Suppressor macrophage (primary cell): ENCODE data around the gene MYCL.

Experiments used
- DNase-seq, 4 experiments: peaks; one replicate each; pipeline ENCODE4 v3.0.0-alpha.2; 2020 to 2022
- total RNA-seq, 17 experiments: gene quantifications; one replicate each; lab custom pipeline; 2026; ENCODE audit warnings: mixed read lengths in 6 of 17, inconsistent platforms in 3 of 17; lab: John Stamatoyannopoulos, UW

The MYCL gene, protein sequence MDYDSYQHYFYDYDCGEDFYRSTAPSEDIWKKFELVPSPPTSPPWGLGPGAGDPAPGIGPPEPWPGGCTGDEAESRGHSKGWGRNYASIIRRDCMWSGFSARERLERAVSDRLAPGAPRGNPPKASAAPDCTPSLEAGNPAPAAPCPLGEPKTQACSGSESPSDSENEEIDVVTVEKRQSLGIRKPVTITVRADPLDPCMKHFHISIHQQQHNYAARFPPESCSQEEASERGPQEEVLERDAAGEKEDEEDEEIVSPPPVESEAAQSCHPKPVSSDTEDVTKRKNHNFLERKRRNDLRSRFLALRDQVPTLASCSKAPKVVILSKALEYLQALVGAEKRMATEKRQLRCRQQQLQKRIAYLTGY
- total RNA-seq = 0.05 to 18.2 (median 4.0) reads per million in 17 experiments

DNA sequence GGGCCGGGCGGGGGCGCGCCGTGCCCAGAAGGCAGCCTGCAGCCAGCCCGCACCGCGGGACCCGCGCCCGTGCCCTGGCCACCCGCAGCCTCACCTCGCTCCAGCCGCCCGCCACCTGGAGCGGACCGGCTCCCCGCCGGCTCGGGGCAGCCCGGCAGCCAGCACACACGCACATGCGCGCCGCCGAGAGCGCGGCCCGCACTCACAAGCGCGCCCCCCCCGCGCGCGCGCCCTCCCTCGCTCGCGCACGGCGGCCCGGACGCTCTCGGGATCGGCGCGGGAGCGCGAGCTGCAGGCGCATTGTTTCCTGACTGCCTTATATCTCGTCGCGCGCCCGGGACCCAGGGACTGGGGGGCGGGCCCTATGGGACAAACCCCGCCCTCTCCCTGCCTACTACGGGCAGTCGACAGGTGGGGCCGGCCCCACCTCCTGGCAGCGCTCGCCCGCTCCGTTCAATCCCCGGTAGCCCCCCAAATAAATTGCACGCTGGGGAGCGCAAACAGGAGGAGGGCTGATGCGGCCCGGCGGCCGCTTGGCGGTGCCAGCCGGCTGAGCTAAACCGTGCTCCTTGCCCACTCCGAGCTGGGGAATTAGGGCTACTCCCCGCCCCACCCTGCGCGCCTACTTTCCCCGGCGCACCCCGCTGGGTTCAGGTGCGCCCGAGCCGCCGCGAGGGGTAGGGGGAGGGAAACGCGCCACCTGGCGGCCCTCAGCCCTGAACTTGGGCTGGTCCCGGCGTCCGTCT, at the start of gene MYCL:
Gene MYCL, minus strand, starts transcription at position 204 of the 746 bp plus-strand sequence. CDS start 483 bp downstream, outside the sequence.
- peak; percentile 81 to 95 (median 88) for DNase-seq

DNA sequence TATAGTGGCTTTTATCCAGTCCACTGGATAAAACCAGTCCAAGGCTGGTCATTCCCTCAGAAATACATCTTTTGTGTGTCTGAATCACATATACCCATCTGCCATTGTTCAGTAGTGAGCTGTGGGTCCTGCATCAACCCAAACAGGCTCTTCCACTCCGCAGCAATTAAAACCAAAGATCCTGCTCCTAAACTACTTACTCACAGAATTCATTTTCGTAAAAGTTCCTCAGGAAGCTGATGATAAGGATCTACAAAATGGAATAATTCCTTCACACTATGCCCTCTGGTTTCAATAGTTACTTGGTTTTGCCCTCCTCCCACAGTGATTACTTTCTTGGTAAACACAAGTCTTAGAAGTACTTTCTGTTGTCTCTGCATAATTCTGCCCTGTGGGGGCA, 48.2 kb upstream of the MYCL start:
- DNase-seq = no peak

DNA sequence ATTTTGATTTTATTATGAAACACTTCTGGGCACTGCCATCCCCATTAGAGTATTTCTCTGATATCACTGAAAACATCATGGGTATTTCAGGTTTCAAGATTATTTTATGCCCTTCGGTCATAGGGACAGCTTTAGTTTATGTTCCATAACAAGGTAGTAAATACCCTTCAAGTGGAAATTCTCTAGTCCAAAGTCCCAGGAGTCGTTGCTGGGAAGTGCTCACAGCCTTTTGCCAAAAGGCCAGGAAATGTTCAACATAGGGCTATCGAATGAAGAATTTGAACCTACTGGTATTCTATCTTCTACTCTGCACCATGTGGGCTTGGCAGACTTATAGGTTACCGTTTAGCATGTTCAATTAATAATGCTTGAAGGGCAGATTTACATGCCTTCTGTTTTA, 45.5 kb upstream of the MYCL start:
- DNase-seq = no peak

DNA sequence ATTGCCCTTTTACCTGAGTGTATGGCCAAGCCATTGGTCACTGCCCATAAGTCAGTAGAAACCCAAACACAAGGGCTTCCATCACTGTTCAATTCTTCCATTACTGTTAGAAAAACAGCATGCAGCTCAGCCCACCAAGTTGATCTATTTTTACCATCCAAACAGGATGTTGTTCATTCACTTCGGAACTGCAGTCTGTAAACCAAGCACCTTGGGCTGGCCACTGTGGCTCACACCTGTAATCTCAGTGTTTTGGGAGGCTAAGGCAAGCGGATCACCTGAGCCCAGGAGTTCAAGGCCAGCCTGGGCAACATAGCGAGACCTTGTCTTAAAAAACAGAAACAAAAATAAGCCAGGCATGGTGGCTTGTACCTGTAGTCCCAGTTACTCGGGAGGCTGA, 44.5 kb upstream of the MYCL start:
- no peak for DNase-seq

DNA sequence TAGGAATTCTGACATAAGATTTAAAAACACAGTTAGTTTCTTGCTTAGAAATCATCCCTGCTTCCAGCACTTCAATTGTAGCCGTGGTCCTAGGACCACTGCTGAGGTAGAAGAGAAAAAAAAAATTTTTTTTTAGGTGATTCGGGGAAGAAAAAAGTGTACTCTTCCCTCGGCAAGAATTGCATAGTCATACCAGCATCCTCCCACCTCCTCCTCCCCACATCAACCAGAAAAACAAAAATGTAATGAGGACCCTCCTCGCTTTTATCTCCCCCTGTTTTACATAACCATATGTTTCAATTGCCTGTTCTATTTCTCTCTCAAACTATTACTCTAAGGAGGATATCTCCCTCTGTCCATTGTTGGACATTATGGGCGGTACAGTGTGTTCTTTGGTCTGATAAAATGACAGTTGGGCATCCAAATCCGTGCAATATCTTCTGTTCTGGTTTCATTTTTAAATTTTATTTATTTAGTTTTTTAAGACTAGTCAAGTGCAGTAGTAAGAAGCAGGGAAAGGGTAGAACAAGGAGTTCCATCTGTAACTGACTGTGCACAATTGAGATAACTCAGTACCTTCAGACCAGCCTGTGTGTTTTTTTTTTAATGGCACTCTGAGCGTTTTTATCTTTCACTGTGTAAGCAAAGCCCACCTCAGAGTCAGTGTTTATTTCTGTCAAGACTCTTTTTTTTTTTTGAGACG, 42.8 kb upstream of the MYCL start:
- DNase-seq = no peak

DNA sequence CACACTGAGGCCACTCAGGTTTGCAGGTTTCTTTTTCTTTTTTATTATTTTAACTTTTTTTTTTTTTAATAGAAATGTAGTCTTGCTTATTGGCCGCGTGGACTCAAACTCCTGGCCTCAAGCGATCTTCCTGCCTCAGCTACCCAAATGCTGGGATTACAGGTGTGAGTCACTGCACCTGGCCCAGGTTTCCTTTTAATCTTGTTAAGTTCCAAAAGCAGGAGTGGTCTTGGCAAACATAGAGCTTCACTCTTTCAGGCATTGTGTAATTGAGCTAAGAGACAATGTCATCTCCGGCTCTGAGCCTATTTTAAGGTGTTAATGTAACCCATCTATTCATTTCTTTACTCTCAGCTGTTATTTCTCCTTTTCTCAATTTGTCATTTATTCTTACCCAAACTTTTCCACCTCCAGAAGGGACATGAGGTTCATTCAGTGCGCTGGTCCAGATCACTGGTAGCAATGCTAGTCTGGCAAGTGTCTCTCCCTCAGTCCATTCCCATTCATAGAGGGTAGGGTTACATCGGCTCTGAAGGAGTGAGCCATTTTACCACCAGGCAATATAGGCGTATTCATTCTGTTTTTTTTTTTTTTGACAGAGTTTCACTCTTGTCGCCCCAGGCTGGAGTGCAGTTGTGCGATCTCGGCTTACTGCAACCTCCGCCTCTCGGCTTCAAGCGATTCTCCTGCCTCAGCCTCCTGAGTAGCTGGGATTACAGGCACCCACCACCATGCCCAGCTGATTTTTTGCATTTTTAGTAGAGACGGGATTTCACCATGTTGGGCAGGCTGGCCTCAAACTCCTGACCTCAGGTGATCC, 42.0 kb upstream of the MYCL start:
- peak in 1 of 4 experiments; percentile 1 for DNase-seq

DNA sequence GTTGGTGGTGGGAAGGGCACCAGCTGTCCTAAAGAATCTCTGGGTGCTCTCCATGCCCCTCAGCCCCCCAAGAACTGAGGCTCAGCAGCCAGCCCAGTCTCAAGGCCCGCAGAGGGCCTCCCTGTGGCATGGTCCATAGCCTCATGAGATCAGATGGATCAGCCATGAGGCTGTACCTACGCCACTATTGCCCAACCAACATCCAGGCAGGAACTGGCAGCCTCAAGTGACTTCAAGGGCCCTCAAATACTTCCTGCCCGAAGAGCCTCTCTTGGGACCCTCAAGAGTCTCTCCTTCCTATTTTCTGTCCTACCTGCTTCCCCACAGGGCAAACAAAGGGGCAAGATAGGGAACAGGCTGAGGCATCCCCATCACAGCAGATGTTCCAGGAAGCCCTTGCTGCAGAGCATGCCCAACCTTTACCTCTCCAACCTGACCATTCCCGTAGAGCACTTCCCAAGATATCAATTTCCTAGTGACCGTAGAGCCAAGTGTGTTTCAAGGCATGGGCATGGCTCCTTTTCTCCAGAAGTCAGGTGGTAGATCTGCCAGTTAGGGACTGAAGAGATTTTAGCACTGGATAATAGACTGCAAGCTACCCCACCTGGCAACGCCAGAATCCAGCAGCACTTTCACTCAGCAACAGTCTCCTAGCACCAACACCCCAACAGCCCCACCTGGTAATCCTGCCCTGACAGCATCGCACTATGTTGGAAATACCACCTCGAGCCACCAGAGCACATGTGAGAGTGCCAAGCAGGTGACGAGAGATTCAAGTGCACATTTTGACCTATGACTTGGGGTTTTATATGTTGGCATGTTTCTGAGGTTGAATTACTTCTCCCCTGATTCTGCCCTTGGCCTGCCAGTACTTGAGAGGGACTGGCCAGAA, 39.5 kb upstream of the MYCL start:
- peak in 1 of 4 experiments; percentile 34 for DNase-seq

DNA sequence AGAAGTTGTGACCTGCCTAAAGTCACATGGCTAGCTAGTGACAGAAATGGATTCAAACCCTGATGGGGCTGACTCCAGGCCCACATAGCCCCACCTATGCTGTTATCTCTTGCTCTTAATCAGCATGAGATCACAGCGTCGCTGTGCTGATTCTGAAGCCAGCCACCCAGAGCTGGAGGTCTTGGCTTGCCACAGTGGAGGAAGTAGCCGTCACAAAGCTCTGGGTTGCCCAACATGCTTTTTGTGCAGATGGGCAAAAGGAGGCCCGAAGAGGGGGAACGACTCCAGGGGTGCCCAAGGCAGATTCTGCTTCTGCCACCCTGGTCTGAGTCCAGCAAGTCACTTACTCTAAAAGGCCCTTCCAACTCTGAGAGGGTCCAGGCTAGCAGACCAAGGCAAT, 38.5 kb upstream of the MYCL start:
- DNase-seq = peak; percentile 67 to 85 (median 82)

DNA sequence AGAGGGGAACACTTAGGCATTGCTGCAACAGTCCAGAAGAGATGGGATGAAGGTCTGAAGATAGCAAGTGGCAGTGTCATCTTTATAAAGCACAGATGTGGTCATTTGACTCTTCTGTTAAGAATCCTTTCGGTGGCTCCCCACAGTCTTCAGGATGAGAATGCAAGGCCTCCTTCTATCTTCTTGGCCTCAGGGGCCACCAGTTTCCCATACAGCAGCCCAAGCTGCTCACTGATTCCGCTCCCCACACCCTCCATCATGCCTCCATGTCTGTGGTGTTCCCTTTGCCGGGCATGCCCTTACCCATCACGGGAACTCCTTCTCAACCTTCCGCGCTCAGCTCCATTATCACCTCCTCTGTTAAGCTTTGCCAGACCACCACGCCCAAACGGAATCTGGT, 37.1 kb upstream of the MYCL start:
- no peak for DNase-seq

DNA sequence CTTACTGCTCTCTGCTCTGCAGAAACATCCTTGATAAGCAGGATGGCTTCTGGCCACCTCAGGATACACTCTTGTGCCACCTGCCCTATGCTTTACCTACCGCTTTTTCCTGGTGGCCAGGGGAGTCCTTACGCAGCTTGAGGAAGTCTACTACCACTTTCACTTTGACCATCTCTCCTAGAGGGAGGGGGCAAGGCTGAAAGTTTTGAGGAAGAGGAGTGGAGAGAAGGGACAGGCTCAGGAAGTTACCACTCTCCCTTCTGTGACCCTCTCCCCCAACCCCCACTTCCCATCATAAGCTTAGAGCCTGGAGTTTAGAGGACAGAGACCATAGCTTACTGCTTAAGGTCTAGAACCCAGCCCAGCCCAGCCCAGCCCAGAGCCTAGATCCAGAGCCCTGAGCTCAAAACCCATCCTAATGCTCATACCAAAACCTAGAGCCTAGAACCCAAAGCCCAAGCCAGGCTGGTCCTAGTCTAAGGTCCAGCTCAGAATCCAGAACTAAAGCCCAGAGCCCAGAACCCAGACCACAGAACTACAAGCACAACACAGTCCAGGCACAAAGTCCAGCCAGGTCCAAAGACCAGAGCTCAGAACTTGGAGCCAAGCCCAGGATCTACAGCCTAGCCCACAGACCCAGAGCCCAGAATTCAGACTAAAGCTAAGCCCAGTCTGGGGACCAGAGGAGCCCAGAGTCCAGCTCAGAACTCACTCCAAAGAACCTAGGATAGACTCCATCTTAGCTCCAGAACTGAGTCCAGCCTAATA, 35.2 kb upstream of the MYCL start:
- DNase-seq = peak; percentile 64 to 85 (median 79)

DNA sequence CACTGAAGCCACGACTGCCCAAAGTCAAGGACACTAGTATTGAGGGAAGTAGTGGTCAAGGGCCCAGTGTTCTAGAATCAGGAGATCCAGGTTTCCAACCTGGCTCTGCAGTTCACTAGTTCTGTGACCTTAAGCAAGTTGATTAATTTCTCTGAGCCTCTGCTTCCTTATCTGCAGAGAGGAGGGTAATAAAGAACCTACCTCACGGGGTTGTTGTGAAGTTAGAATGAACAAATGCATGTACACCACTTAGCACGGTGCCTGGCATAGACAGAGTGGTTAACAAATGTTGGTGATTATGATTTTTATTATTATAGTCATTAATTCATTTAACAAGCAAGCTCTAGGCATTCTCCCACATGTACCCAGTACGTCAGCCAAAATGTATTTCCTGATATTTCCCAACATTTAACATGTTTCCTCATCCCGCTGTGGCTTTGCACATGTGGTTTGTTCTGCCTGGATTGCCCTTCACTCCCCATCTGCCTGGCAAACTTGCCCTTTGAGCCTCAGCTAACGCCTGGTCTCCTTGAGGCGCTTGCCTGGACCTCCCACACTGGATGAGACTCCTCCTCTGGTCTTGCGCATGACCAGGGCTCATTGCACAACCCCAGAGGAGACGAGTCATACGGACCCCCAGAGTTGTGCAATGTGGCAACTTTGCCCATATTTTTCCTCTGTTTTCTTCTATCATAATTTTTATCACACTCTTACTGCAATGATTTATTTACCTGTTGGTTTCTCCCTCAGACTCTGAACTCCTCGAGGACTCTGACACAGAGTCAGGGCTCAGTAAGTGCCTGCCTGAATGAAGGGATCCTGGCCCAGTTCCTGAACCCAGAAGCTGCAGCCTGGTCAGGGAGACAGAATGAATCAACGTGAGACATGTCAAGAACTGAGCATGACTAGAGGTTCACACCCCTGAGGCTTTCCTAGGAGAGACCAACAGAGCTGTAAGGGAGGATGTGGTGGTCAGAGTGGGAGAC, 32.5 kb upstream of the MYCL start:
- peak; percentile 97 to 100 (median 98) for DNase-seq

DNA sequence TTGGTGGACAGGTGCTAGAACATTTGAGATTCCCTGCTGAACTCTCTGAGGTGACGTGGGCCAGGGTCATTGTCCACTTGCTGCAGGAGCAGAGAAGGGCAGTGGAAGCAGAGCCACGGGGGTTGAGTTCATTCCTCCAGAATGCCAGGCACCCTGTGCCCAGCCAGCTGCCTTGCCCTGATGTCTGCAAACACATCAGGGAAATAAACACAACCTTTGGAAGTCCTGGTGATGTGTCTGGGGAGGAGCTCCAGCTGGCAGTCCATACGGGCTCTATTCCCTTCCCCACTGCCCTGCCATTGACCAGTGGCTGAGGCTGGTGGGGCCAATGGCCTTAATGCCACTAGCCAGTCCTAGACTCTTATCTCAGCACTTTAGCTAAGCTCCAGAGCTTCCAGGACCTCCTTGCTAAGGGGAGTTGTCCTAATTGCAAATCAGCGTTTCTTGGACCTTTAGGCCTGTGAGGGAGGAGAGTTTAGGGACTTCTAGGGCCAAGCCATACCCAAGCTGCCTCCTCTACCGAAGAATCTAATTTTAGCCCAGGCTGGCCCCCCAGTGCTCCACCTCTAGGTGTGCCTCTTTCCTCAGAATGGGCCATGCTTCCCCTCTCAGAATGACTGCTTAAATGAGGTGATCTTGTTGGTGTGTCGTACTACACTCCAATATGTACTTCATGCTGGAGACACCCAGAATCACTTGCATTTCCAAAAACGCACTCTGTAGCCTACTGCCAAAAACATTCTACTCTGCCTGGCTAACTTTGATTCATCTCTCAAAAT, 27.3 kb upstream of the MYCL start:
- DNase-seq = no peak

DNA sequence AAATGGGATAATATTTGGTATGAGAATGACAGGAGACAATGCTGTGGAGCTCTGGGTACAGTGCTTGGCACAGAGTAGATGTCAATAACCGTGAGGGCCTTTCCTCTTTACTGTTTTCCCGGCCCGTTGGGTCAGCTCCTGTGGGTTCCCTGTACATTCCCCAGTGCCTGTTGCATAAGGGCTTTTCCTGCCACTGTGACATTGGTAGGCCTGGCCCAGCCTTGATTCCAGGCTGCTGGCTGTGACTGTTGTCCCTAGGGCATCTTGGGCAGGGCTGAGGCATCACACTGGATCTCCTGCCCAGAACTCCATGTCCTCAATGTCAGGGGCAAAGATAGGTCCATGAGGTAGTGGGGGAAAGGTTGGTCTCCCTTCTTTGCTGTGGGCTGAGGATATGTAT, 25.8 kb upstream of the MYCL start:
- peak; percentile 27 to 72 (median 63) for DNase-seq

DNA sequence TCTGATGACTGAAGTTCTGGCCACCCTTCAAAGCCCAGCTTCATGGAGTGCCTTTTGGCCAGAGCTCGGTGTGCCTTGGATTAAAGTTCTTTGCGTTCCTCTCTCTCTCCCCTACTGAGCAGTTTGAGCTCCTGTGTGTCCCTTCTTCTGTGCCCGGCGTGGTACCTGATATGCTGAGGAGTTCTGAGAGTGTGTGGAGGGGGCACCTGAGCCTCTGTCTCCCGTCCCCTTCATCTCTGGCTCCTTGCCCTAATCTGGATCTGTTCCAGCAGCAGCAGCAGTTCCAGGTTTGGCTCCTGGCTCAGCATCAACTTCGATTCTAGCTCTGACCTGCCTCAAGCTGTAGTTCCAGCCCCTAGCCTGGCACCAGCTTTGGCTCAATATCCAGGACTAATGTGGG, 25.1 kb upstream of the MYCL start:
- no peak for DNase-seq

DNA sequence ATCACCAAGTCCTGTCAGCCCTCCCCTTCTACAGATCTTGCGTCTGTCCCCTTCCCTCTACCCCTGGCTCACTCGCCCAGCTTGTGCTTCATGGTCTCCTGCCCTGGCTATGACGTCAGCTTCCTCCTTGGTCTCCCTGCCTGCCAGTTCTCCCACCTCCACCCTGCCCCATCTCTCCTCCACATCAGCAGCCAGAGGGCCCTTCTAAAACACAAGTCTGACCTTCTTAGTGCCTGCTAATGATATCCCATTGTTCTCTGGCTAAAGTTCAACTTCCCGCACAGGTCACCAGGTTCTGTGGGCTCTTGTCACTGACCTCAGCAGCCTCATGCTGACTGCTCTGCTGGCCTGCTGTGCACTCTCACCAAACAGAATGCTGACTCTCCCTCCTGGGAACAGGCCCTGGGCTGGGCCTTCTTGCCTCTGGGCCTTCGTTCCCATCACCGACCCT, 24.7 kb upstream of the MYCL start:
- DNase-seq = peak; percentile 73 to 89 (median 84)

DNA sequence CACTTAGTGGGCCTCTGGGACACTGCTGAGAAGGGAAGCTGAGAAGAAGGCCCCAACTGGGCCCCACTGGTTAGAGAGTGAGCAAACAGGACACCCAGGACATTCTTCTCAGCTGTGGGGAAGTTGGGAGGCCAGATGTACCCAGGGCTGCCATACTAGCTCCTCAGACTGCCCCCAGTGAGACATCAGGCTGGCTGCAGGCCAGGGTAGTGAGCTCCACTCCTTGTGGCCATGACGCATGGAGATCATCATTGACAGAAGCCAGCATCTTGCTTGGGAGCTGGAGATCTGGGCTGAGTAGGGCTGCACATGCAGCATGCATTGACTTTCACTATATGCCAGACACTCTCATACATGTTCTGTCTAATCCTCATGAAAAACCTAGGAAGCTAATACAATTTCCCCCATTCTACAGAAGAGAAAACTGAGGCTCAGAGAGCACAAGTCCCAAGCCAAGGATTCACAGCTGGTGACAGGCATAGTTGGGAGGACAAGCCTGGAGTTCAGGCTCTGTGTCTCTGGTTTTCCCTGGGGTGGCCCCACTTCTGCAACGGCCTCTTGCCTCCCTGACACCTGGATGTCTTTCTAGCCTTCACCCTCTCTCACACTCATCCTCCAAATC, 24.1 kb upstream of the MYCL start:
- DNase-seq = peak; percentile 67 to 86 (median 78)

DNA sequence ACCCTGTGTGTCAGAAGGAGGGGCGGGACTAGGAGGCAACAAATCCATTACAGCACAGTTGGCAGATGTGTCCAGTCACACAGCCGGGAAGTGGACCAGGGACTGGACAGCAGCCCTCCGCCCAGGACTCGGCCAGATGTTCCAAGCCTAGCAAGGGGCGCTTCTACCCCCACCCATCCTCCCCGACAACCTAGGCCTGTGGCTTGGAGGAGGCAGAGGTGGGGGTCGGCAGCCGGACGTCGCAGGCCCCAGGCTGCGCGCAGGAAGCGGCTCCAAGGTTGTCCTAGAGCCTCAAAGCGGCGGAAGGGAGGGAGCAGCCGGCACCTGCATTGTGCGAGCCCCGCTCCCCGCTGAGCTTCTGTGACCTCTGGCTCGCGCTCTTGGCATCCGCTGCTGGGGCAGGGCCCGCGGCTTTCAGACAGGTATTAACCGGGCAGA, 20.6 kb upstream of the MYCL start:
- no peak for DNase-seq

DNA sequence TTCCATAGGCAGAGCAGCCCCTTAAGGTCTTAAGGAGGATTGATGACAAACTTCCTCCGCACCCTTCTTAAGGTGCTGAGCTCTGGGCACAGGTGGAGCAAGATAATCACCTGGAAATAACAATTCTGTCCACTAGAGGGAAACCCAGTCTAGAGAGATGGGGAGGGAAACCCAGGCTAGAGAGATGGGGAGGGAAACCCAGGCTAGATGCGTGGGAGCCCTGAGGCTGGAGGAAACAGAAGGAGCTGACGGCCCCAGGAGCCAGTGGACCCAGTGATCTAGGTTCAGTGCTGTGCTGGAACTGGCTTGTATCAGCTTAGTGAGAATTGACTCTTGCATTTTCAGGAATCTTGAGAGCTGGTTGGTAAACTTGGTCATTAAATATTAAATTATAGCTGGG, 17.8 kb upstream of the MYCL start:
- peak; percentile 73 to 90 (median 88) for DNase-seq
